NCI-H82 treated with DMSO at 0.1 percent for 48 hours (cell line): Measurements from ENCODE around the gene HGFAC.

Experiments
- DNase-seq: peaks from one replicate; lab custom pipeline; 2025; ENCODE audit not compliant: unreplicated experiment; lab: John Stamatoyannopoulos, UW

The HGFAC gene

DNA sequence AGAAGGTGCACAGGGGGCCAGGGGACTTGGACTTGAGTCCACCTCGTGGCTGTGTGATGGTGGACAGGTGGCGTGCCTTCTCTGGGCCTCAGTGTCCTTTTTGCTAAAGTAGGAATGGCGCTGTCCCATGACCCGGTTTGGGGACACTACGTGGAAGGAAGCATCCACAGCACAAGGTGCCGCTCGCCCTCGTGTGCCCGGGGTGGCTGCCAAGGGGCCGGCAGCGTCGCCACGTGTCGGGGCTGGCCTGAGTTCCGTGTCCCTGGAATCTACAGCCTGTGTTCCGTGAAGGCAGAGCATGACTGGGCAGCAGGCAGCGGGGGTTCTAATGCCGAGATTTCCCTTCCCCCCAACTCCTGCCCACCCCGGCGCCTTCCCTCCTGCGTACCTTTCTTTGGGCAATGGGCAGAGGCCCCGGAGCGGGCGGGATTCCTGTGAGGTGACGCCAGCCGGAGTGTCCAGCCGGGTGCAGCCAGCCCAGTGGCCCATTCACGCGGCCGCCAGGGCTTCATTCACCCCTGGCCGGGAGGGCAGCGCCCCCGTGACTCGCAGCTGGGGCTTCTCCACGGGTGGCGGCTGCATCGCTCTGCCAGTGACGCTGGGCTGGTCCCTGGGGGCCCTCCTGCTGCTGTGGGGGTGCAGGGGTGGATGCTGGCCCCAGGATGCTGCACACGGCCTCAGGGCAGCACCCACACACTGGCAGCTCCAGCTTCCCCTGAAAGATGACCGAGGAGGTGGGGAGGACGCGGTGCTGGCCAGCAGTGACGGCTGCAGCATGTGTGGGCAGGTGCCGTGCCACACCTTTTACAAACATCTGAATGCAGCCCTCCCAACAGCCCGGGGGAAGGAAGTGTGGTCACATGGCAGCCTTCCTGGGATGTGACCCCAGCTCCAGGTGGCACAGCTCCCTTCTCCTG lies 42.5 kb downstream of the HGFAC start:
- DNase-seq = no peak

DNA sequence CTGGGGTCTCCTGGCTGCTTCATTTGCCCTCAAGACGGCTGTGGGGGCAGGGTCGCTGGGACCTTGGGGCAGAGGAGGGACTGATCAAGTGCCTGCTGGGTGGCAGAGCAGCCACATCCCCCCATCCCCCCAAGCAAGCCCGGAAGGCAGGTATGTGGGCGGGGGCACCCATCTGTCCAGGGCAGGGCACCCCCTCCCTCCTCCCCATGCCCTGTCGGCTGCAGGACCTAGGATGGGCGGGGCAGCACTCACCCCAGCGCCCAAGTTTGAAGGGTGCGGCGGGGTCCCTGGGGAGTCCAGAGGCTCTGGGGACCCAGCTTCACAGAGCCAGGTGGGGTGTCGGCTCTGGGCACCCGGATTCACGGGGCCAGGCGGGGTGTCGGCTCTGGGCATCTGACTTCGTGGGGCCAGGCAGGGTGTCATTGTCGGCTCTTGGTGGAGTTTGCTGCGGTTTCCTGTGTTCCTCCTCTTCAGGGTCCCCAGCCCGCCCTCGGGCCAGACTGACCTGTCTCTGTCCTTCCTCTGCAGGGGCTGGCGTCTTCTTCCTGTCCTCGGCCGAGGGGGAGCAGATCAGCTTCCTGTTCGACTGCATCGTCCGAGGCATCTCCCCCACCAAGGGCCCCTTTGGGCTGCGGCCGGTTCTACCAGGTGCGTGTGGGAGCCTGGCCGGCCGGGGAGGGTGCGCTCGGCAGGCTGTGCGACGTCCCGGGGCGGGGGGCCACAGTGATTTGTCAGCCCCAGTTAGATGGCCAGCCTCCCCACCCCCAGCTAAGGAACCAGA lies 43.4 kb downstream of the HGFAC start:
- DNase-seq = no peak

GRCh38 chr4:3485886-3486540 lies 44.2 kb downstream of the HGFAC start:
- DNase-seq = no peak

GRCh38 chr4:3486541-3487540 lies 45.1 kb downstream of the HGFAC start:
- DNase-seq = no peak

DNA sequence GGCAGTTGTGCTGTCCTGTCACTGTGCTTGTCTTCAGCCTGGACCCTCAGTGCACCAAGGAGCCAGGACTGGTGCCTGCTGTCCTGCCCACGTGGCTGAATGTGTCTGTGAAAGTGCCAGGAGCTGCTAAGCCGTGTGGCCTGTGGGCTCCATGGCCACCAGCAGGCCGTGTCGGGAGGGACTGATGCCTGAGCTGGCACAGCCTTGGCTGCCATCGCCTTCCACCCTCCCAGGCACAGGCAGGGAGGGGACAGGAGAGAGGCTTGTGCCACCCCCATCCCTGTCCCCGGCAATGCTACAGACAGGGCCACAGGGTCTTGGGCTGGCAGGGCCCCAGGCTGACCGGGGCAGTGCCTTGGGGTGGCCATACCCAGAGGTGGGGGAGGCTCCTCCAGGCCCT lies 46.1 kb downstream of the HGFAC start:
- DNase-seq = no peak

DNA sequence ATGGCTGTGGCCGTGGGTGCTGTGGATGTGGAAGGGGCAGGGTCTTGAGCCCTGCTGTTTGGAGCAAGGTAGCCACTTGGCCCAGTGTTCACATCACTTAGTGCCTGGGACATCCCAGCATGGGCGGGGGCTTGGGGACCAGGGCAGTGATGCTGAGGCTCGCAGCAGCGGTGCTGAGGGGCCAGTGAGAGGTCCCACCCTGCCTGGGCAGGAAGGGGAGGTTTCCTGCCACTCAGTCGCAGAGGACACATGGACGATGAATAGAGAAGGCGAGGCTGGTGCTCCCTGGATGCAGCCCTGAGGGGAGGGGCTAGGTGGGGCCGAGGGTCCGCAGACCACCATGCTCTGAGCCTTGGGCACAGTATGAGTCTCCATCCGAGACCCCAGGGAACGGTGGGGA lies 47.1 kb downstream of the HGFAC start:
- DNase-seq = no peak

DNA sequence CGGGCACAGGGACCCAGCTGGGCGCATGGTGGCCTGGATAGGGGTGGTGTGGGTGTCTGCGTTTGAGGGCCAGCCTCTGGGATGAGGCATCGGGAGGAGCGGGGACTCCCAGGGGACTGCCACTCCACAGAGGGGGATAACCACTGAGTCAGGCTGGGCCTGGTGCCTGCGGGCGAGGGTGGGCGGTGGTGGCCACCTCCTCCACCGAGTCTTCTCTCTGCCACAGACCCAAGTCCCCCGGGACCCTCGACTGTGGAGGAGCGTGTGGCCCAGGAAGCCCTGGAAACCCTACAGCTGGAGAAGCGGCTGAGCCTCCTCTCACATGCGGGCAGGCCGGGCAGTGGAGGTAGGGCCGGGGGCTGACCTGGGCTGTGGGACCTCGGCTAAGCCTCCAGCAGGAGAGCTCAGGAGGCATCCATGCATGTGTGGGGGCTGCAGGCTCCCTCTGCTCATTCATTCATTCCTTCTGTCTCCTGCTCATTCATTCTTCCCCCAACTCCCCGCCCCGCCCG lies 47.7 kb downstream of the HGFAC start:
- no peak for DNase-seq

DNA sequence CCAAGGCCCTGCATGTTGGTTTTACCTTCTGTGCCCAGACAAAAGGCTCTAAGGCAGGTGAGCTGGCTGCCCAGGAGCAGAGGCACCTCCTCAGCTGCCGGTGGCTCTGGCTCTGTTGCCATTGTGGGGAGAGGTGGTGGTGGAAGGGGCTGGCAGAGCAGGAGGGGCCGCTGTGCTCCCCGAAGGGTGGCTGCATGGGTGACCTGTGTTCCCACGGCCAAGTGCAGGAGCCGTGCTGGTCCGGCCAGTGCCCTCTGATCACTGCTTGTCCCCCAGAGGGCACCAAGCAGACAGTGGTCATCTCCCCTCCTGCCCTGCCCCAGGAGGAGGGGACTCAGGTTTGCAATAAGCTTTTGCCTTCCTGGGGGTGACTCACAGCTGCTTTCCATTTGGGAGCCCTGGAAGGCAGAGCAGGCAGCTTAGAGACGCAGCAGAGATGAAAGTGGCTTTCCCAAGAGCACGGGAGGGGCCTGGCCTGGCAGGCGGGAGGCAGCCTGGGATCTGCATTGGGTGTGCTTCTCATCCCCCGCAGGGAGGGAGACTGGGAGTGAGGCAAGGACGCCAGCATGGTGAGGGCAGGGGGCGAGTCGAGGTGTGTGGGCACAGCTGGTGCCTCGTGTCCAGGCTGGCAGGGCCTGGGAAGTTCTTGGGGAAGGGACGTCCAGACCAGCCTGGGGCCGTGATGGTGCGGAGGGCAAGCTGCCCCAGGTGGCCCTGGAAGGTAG lies 50.1 kb downstream of the HGFAC start:
- no peak for DNase-seq

GRCh38 chr4:3492741-3493719 lies 51.3 kb downstream of the HGFAC start:
- DNase-seq = no peak

DNA sequence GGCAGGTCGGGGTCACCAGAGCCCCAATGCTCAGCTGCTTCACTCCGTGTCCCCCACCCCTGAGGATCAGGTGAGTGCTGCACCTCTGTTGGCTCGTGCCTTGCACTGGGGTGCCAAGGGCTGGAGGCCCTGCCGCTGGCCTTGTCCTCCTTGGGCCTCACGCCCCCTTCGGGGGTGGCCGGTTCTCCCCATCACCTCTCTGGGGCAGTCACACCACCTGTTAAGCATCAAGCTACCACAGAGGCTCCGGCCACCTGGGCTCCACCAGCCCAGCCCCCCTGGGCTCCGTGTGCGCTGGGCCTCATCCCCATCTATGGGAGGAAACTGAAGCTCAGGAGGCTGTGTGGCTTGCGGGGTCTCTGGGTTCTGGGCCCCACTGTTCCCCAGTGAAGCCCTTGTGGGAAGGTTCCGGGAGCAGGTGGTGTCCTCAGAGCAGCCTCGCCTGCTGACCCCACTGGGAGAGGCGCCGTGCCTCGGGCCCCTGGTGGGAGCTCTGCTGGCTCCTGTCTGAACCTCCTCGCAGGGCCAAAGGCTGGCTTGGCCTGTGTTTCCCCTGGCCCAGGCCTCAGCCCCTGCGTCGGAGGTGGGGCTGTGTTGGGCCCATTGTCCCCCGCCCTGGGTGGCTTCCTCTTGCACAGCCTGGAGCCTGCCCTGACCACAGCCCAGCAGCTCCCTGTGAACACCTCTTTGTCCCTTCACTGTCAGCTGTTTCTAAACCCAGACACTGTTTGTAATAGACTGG lies 52.1 kb downstream of the HGFAC start:
- no peak for DNase-seq

DNA sequence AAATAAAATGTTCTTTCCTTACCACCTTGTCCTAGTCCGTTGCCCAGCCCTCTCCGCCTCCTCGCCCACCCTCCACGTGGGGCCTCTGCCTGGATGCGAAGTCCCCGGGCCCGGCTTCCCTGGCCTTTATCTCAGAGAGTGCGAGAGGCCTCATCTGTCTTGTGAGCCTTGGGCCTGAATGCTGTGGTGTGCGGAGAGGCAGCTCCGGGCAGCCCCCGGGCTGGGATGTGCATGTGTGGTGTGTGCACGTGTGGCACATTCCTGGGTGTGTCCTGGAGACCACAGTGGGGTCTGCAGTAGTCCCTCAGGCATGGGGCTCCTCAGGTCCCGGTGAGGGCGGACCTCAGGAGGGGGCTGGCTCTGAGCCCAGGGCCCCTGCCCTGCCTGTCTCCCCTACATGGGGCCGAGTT lies 52.7 kb downstream of the HGFAC start:
- no peak for DNase-seq

DNA sequence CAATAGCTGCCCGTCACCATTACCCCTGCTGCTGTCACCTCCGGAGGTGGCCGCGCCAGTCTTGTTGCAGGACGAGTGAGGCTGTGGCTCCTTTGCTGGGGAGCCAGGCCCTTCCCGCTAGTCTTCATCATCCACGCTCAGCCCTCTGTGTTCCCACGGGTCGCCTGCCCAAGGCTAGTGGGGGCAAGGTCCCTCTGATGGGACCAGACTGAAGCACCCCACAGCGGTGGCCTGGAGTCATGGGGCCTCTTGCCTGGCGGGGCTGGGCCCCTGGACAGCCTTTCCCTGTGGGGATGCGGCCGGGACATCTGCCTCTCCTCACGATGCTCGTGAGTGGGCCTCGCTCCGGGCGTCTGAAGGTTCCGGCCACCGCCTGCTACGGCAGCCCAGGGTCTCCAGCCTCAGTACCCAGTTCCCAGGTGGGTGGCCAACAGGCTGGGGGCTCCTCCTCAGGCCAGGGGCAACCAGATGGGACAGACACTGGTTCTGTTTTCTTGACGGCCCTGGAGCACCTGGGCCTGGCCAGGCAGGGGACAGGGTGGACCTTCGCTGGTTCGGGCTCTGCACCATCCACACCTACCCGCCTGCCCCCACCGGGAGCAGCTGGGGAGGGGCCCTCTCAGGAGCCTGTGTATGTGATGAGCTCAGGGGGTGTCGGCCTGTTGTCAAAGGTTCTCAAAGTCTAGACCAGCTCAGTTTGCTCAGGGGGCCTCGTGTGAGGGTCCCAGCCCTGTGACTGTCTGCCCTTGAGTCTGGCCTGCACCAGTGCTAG lies 53.6 kb downstream of the HGFAC start:
- no peak for DNase-seq

DNA sequence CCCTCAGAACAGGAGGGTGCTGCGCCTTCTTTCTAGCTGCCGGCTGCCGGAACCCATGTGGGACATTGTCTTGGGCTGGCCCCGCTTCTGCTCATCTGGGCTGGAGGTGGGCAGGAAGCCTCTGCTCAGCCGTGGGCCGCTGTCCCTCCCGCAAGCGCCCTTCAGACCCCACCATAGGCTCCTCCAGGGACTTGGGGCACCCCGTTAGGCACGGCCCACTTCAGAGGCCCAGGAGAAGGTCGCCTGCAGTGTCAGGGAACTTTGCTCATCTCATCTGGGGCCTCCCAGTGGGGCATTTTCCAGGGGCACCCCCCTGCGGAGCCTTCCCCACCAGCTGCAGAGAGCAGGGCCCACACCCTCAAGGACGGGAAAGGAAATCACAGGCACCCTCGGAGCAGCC lies 54.3 kb downstream of the HGFAC start:
- DNase-seq = no peak

- DNase-seq = no peak
Observed at GRCh38 chr4:3497095-3497494, 55.3 kb downstream of the HGFAC start.

GRCh38 chr4:3497523-3498389 lies 56.0 kb downstream of the HGFAC start:
- no peak for DNase-seq

DNA sequence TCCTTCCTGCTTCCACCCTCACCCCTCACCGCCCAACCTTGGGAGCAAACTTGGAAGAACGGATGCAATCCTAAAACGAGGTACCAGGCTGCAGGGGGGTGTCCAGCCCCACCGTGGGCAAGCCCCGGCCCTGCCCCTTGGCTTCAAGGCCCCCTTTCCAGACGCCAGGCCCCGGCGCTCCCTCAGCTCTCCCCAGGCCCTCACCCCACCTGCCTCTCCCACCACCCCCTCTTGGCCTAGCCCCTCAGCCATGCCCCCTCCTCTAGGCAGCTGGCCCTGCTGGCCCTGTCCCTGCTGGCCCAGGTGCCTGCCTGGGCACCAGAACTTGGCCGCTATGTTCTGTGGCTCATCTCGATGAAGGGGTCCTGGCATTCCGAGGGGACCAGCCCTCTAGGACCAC lies 56.6 kb downstream of the HGFAC start:
- DNase-seq = no peak
